ENCODE results near the gene SCYL1. TPM values are rescaled to one million over a fixed set of nuclear protein-coding genes. Genes with fewer than 3 reads are reported as not detected.

Gene SCYL1
- total RNA-seq, 1 experiment from 2014 or later = 54.7 TPM

DNA sequence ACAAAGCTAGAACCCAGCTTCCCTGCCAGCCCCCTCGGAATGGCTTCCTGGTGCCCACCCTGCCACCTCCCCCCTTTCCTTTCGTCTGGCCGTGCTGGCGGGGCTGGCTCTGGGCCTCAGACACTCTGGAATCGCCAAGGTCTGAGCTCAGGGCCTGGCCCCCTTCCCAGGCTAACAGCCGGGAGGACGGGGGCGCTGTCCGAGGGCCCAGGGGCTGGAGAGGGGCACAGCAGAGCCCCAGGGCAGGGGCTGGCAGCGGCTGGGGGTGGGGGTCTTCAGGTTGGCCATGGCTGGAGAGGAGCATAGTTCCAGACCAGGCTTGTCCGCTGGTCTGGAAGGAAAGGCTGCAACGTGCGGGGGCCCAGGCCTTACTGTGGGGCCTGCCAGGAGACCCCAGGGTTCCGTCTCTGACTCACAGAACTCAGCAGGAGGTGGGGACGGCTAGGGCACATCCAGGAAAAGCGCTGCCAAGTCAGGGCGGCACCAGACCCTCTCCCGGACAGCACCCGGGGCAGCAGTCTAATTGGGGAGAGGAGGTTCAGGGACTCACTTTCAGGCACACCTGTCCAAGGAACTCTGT, 34.1 kb downstream of the SCYL1 start:
- Histone ChIP-seq H2AFZ (ENCODE audit: low read length) (no peak overlapping the region), H2BK20ac (ENCODE audit: low read depth, low read length, poor library complexity, severe bottlenecking) (no peak overlapping the region), H2BK12ac (ENCODE audit: insufficient read length, low read depth, low read length) (no peak overlapping the region), H2BK5ac (ENCODE audit: insufficient read length, low read length) (no peak overlapping the region), H3K4ac (ENCODE audit: low read depth, low read length) (no peak overlapping the region), H3K18ac (ENCODE audit: insufficient read length, low read depth, low read length) (no peak overlapping the region), H2AK5ac (ENCODE audit: insufficient read length, low read length) (no peak overlapping the region), H3K23me2 (ENCODE audit: insufficient read length, low read depth, low read length, poor library complexity, severe bottlenecking) (no peaks in the 10 kb centered on the region), H4K20me1 (ENCODE audit: control insufficient read depth, insufficient read depth, insufficient read length) (no peaks in the 10 kb centered on the region), H3K23ac (ENCODE audit: insufficient read length, low read depth, low read length) (no peak overlapping the region), H2BK15ac (ENCODE audit: low read depth, low read length) (no peak overlapping the region), H3K79me2 (ENCODE audit: insufficient read depth, low read length) (no peaks in the 10 kb centered on the region), H3K56ac (ENCODE audit: insufficient read length, low read depth, low read length) (no peak overlapping the region), H3K9ac (ENCODE audit: extremely low read depth, insufficient read length, low read length) (no peak overlapping the region), H3T11ph (ENCODE audit: low read length) (no peak overlapping the region), H4K5ac (ENCODE audit: insufficient read length, low read depth, low read length) (no peak overlapping the region), H4K91ac (ENCODE audit: insufficient read length, low read depth, low read length) (no peak overlapping the region), H3K79me1 (ENCODE audit: insufficient read depth, low read depth, low read length, poor library complexity, severe bottlenecking) (no peaks in the 10 kb centered on the region), H3K4me1 (ENCODE audit: insufficient read depth, low read length) (peaks cover 9% of the 10 kb centered on the region; the same call in 1 of the 2 replicates), H2BK120ac (ENCODE audit: low read depth, low read length, poor library complexity, severe bottlenecking) (no peak overlapping the region), H3K27me3 (ENCODE audit: insufficient read depth, low read length) (no peaks in the 10 kb centered on the region; the same call in 1 of the 2 replicates), H4K8ac (replicated peaks; ENCODE audit: insufficient read length, low read depth, low read length) (no peak overlapping the region), H3K9me3 (ENCODE audit: control insufficient read depth, low read depth, low read length) (no peaks in the 10 kb centered on the region), H3K4me2 (ENCODE audit: insufficient read depth, insufficient read length, low read length) (peak overlapping the region; percentile 22), H3K27ac (ENCODE audit: insufficient read length, low read depth, low read length) (no peak overlapping the region), H3K14ac (ENCODE audit: insufficient read depth, low read length) (peak overlapping the region; percentile 0; the same call in 1 of the 2 replicates)
- peaks cover 46 to 63% of the 10 kb centered on the region in 2 experiments for H3K4me1 Mint-ChIP-seq
- WGBS (ENCODE audit: extremely low coverage, insufficient read length, low lambda C conversion rate) = no CpG with 5 or more reads among the region's 19 CpGs
- H3K4me3 Mint-ChIP-seq = peak overlapping the region; percentile 45 to 72; a peak in 4 of 5 replicates
- H3K36me3 Mint-ChIP-seq (ENCODE audit: insufficient read depth in 1 of 3, low read depth in 3 of 3) = no peaks in the 10 kb centered on the region
- H3K27me3 Mint-ChIP-seq (ENCODE audit: low read depth) = peaks cover 48% of the 10 kb centered on the region
- no peaks in the 10 kb centered on the region for H3K9me3 Mint-ChIP-seq
- TF ChIP-seq CTCF (conservative IDR thresholded peaks at IDR 0.05) = no peak
- no peak overlapping the region for H3K27ac Mint-ChIP-seq
- DNase-seq = no peak
